ENCODE data around the gene NIPAL4. TPM values are rescaled to one million over a fixed set of nuclear protein-coding genes. Genes with fewer than 3 reads are reported as not detected.

Gene NIPAL4
- total RNA-seq, 4 donors from 2014 or later = 0.33 TPM; not detected in 3

GRCh38 chr5:157502143-157502647 lies 42.2 kb downstream of the NIPAL4 start:
- Histone ChIP-seq H3K36me3 (no peaks in the 10 kb centered on the region), H3K4me1 (no peaks in the 10 kb centered on the region), H3K27ac (no peak overlapping the region), H3K4me3 (replicated peaks in 1 of 3) (no peak overlapping the region), H3K27me3 (no peaks in the 10 kb centered on the region), H3K9me3 (no peaks in the 10 kb centered on the region)
- TF ChIP-seq POLR2A (IDR thresholded peaks at IDR 0.05) (no peak), CTCF (IDR thresholded peaks at IDR 0.05) (no peak)
- 89 to 90% methylated on average over 8 of the region's 8 CpGs for WGBS, 2 donors
- intact Hi-C loops (cut with DNase I) = no loop called here
- no peak for DNase-seq

- H3K27me3 ChIP-seq = no peaks in the 10 kb centered on the region
- H3K9me3 ChIP-seq = no peaks in the 10 kb centered on the region
- no peaks in the 10 kb centered on the region for H3K36me3 ChIP-seq
- DNase-seq = no peak
- H3K27ac ChIP-seq = no peak overlapping the region
- intact Hi-C loops (cut with DNase I) = no loop called here
- TF ChIP-seq POLR2A (IDR thresholded peaks at IDR 0.05) (no peak), CTCF (IDR thresholded peaks at IDR 0.05) (no peak)
- WGBS, 2 donors = 86 to 88% methylated on average over 8 of the region's 8 CpGs
- H3K4me3 ChIP-seq (replicated peaks in 1 of 3) = no peak overlapping the region
- H3K4me1 ChIP-seq = no peaks in the 10 kb centered on the region
These were observed 44.0 kb downstream of the NIPAL4 start for GRCh38 chr5:157504053-157504452.

GRCh38 chr5:157505496-157505895 lies 45.5 kb downstream of the NIPAL4 start:
- H3K36me3 ChIP-seq = no peaks in the 10 kb centered on the region

GRCh38 chr5:157506066-157506590 lies 46.1 kb downstream of the NIPAL4 start:
- 80 to 86% methylated on average over 3 of the region's 3 CpGs for WGBS, 2 donors
- intact Hi-C loops (cut with DNase I) = no loop called here
- TF ChIP-seq POLR2A (IDR thresholded peaks at IDR 0.05) = no peak
- no peak for TF ChIP-seq CTCF (IDR thresholded peaks at IDR 0.05)
- no peak overlapping the region for H3K27ac ChIP-seq
- H3K27me3 ChIP-seq = no peaks in the 10 kb centered on the region
- no peak for DNase-seq
- H3K9me3 ChIP-seq = no peaks in the 10 kb centered on the region
- no peak overlapping the region for H3K4me3 ChIP-seq (replicated peaks in 1 of 3)
- peaks cover 3 to 5% of the 10 kb centered on the region in 2 donors for H3K4me1 ChIP-seq
- no peaks in the 10 kb centered on the region for H3K36me3 ChIP-seq

More at GRCh38 chr5:157505496-157505895, 45.5 kb downstream of the NIPAL4 start:
- intact Hi-C loops (cut with DNase I) = no loop called here
- no peak for TF ChIP-seq CTCF (IDR thresholded peaks at IDR 0.05)
- TF ChIP-seq POLR2A (IDR thresholded peaks at IDR 0.05) = no peak
- no peaks in the 10 kb centered on the region for H3K4me1 ChIP-seq
- no peaks in the 10 kb centered on the region for H3K27me3 ChIP-seq
- no peak overlapping the region for H3K27ac ChIP-seq
- WGBS, 2 donors = 97 to 99% methylated on average over 4 to 6 of the region's 6 CpGs
- no peak overlapping the region for H3K4me3 ChIP-seq (replicated peaks in 1 of 3)
- no peaks in the 10 kb centered on the region for H3K9me3 ChIP-seq
- DNase-seq = no peak

GRCh38 chr5:157506981-157507780 lies 47.2 kb downstream of the NIPAL4 start:
- no peak for DNase-seq
- H3K4me3 ChIP-seq (replicated peaks in 1 of 3) = no peak overlapping the region
- no peaks in the 10 kb centered on the region for H3K36me3 ChIP-seq
- TF ChIP-seq CTCF (IDR thresholded peaks at IDR 0.05) (no peak), POLR2A (IDR thresholded peaks at IDR 0.05) (no peak)
- H3K27me3 ChIP-seq = no peaks in the 10 kb centered on the region
- intact Hi-C loops (cut with DNase I) = no loop called here
- peaks cover 14 to 16% of the 10 kb centered on the region in 2 donors for H3K4me1 ChIP-seq
- WGBS, 2 donors = 81 to 85% methylated on average over 14 of the region's 14 CpGs
- no peaks in the 10 kb centered on the region for H3K9me3 ChIP-seq
- no peak overlapping the region for H3K27ac ChIP-seq
